Retinal pigment epithelial cell (primary cell): ENCODE measurements around the gene SNCAIP.

Experiments
- DNase-seq: peaks from one replicate; pipeline ENCODE4 v3.0.0-alpha.2; 2010; ENCODE audit warnings: low read depth
- H3K4me3 ChIP-seq: 2 replicates; pipeline ENCODE4 v1.5.1; 2011; ENCODE audit warnings: mild to moderate bottlenecking, low read length, control low read depth, moderate library complexity
- TF ChIP-seq, protein P1 (sequence below): conservative IDR thresholded peaks from 2 replicates; pipeline ENCODE4 v1.5.1; 2011; ENCODE audit warnings: low read depth, low read length, control low read depth, inconsistent platforms

SNCAIP gene

DNA sequence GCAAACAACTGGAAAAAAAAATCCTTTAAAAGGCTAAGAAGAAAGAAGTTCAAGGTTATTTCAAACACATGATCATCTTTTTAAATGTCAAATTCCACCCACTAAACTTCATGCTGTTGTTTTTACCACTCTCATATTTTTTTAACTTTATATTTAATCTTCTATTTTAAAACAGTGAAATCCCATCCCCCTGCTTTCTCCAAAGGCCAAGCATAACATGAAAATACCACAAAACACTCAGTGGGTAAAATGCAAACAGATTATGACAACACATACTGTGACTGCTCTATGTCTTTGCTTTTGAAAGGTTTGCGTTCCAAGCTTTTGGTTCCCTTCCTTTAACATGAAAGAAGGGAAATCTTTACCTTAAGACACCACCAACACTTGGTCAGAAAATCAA lies 127.6 kb downstream of the SNCAIP start:
- no peak for DNase-seq
- TF ChIP-seq, protein P1, sequence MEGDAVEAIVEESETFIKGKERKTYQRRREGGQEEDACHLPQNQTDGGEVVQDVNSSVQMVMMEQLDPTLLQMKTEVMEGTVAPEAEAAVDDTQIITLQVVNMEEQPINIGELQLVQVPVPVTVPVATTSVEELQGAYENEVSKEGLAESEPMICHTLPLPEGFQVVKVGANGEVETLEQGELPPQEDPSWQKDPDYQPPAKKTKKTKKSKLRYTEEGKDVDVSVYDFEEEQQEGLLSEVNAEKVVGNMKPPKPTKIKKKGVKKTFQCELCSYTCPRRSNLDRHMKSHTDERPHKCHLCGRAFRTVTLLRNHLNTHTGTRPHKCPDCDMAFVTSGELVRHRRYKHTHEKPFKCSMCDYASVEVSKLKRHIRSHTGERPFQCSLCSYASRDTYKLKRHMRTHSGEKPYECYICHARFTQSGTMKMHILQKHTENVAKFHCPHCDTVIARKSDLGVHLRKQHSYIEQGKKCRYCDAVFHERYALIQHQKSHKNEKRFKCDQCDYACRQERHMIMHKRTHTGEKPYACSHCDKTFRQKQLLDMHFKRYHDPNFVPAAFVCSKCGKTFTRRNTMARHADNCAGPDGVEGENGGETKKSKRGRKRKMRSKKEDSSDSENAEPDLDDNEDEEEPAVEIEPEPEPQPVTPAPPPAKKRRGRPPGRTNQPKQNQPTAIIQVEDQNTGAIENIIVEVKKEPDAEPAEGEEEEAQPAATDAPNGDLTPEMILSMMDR: no peak
- no peak overlapping the region for H3K4me3 ChIP-seq

DNA sequence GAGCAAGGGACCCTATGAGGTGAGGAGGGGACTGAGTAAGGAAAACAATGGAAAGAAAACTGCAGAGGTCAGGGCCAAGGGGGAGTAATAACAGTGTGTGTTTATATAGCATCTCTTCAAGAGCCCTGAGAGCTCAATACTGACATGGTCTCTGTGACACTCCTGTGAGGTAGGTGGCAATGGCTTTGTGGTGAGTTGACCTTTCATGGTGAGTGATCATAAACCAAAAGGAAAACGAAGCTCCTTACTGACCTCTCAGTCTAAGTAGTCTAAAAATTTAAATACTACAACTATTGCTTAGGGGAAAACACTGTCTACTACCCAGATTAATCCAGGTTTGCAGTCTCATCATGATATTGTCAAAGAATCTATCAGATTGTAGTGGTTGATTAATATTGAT lies 130.9 kb downstream of the SNCAIP start:
- H3K4me3 ChIP-seq: no peak overlapping the region
- DNase-seq: no peak
- TF ChIP-seq, protein P1: no peak

DNA sequence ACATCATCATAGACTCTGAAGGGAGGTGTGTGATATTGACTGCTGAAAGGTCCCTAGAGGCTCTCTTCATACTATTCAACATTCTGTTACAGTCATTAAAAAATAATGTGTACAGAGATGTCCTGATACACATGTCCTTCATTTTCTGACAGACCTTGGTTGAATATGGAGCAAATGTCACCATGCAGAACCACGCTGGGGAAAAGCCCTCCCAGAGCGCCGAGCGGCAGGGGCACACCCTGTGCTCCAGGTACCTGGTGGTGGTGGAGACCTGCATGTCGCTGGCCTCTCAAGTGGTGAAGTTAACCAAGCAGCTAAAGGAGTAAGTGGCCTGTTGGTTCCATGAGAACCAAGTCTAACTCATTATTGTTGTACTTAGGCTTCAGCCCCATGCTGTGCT lies 132.4 kb downstream of the SNCAIP start:
- TF ChIP-seq, protein P1: no peak
- no peak for DNase-seq
- H3K4me3 ChIP-seq: no peak overlapping the region

DNA sequence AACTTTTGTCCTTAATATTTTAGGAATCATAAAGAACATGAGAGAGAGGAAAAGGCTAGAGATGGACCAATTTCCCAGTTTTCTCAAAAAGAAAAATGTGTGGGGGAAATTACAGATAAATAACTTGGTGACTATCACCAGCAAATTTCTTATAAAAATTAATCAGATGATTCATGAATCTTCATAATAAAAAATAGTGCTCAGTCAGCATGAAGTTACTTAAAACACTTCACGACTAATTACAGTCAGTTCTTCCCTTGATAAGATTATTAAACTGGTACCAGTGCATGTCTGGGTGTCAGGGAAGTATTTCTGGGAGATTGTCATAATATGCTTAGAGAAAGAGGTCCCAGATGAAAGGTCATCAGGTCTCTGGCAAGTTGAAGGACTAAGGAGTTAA lies 133.0 kb downstream of the SNCAIP start:
- no peak for DNase-seq
- TF ChIP-seq, protein P1: no peak
- no peak overlapping the region for H3K4me3 ChIP-seq

DNA sequence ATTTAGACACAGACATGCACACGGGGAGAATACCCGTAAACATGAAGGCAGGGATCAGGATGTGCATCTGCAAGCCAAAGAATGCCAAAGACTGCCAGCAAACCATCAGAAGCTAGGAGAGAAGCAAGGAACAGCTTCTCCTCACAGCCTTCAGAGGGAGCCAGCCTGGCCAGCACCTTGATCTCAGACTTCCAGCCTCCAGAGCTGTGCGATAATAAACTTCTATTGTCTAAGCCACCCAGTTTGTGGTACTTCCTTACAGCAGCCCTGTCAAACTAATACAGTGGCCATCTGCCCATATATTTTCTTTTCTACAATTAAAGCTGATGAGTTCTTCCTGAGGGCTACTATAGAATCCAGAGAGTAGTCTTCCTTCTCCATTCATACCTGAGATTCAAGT lies 135.0 kb downstream of the SNCAIP start:
- DNase-seq: no peak
- H3K4me3 ChIP-seq: no peak overlapping the region
- TF ChIP-seq, protein P1: no peak

DNA sequence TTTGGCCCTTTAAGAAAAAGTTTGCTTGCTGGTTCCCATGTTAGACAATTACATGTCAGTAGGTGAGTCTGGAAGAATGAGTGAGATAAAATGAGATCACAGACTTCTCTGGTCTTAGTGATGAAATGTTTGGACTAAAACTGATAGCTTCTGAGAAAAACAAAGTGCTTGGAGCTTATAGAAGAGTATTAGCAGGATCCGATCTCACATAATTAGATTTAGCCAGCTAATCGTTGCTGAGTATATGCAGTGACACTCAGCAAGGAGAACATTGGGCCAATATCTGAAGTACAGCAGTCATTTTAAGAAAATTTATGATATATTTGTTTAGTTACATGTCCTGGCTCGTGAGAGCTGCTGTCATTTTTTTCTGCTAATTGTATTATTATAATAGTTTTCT lies 135.8 kb downstream of the SNCAIP start:
- H3K4me3 ChIP-seq: no peak overlapping the region
- TF ChIP-seq, protein P1: no peak
- no peak for DNase-seq

DNA sequence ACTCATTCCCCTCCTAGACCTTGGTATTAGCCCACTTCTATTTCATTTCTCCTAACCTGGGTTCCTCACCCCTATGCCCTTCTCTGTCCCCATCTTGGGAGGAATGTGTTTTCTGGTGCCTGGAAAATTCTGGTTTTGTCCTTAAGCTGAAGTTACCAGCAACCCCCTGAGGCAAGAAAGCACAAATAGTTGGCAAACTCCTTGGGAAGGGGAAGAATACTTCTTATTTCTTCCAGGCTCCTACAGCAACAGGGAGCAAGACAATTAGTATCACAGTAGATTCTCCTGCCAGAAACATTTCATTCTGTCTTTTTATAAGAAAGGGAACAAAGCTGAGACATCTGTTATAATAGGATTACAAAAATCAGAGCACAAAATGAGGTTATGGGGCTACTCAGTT lies 142.5 kb downstream of the SNCAIP start:
- DNase-seq: no peak
- TF ChIP-seq, protein P1: no peak
- H3K4me3 ChIP-seq: no peak overlapping the region
